Measurements from ENCODE around the gene CTNNA3. TPM values are rescaled to one million over a fixed set of nuclear protein-coding genes. Genes with fewer than 3 reads are reported as not detected.

CTNNA3 gene
- total RNA-seq, 1 donor from 2014 or later: not detected

DNA sequence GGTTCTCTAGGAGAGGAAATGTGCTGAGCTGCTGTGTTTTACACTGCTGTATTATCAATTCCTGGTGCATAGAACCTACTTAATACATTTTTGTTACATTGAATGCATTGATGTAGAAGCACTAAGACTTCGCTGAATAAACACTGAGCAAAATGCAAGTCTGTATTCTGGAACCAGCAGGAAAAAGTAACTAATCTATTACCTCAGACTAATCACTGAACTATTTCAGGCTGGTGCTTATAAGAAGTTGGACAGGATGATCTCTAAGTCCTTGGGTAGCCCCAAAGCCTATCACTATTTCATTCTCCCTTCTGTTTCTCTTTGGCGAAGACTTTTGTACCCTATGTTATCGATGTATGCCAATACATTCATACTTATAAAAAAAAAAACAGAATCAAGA is 857.3 kb downstream of the CTNNA3 start:
- TF ChIP-seq, protein P1, sequence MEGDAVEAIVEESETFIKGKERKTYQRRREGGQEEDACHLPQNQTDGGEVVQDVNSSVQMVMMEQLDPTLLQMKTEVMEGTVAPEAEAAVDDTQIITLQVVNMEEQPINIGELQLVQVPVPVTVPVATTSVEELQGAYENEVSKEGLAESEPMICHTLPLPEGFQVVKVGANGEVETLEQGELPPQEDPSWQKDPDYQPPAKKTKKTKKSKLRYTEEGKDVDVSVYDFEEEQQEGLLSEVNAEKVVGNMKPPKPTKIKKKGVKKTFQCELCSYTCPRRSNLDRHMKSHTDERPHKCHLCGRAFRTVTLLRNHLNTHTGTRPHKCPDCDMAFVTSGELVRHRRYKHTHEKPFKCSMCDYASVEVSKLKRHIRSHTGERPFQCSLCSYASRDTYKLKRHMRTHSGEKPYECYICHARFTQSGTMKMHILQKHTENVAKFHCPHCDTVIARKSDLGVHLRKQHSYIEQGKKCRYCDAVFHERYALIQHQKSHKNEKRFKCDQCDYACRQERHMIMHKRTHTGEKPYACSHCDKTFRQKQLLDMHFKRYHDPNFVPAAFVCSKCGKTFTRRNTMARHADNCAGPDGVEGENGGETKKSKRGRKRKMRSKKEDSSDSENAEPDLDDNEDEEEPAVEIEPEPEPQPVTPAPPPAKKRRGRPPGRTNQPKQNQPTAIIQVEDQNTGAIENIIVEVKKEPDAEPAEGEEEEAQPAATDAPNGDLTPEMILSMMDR (IDR thresholded peaks at IDR 0.05): no peak
- Mint-ChIP-seq H3K27me3 (no peaks in the 10 kb centered on the region), H3K4me1 (no peaks in the 10 kb centered on the region), H3K36me3 (ENCODE audit: low read depth) (no peaks in the 10 kb centered on the region), H3K9me3 (peaks cover 3% of the 10 kb centered on the region), H3K27ac (no peak overlapping the region), H3K4me3 (no peak overlapping the region)
- POLR2A ChIA-PET: no interaction called here
- intact Hi-C loops (cut with micrococcal nuclease): no loop called here
- no peak for ATAC-seq (ENCODE audit: low read depth)
- DNase-seq: no peak
- CTCF ChIA-PET: no interaction called here

DNA sequence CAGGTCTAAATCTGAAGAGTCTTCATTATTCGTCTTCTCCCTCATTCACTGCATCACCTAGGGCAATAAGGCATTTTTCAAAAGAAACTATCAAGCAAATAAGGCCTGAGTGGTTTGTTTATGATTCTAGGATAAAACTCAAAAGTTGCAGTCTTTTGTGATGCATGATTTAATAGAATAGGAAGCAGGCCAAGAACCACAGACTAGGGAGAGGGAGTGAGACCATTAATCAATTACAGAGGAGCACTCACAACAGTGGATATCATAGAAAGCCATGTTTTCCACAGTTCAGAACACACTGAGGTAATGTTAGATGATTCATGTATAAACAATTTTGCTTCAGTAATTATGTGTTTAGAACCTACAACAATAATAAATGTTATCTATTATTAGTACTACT is 858.0 kb downstream of the CTNNA3 start:
- Mint-ChIP-seq H3K9me3 (peaks cover 3% of the 10 kb centered on the region), H3K4me3 (no peak overlapping the region), H3K4me1 (no peaks in the 10 kb centered on the region), H3K36me3 (ENCODE audit: low read depth) (no peaks in the 10 kb centered on the region), H3K27ac (no peak overlapping the region), H3K27me3 (no peaks in the 10 kb centered on the region)
- ChIA-PET POLR2A (no interaction called here), CTCF (no interaction called here)
- ATAC-seq (ENCODE audit: low read depth) (no peak), DNase-seq (no peak)
- intact Hi-C loops (cut with micrococcal nuclease): no loop called here
- TF ChIP-seq, protein P1 (IDR thresholded peaks at IDR 0.05): no peak

GRCh38 chr10:66837335-66837734 is 858.7 kb downstream of the CTNNA3 start:
- ATAC-seq (ENCODE audit: low read depth): no peak
- ChIA-PET CTCF (no interaction called here), POLR2A (no interaction called here)
- no peak for DNase-seq
- Mint-ChIP-seq H3K27me3 (no peaks in the 10 kb centered on the region), H3K4me3 (no peak overlapping the region), H3K27ac (no peak overlapping the region), H3K36me3 (ENCODE audit: low read depth) (no peaks in the 10 kb centered on the region), H3K4me1 (no peaks in the 10 kb centered on the region), H3K9me3 (peaks cover 3% of the 10 kb centered on the region)
- TF ChIP-seq, protein P1 (IDR thresholded peaks at IDR 0.05): no peak
- intact Hi-C loops (cut with micrococcal nuclease): no loop called here

- intact Hi-C loops (cut with micrococcal nuclease): no loop called here
- H3K27me3 Mint-ChIP-seq: no peaks in the 10 kb centered on the region
- no peak for ATAC-seq (ENCODE audit: low read depth)
- no peaks in the 10 kb centered on the region for H3K4me1 Mint-ChIP-seq
- peaks cover 3% of the 10 kb centered on the region for H3K9me3 Mint-ChIP-seq
- CTCF ChIA-PET: no interaction called here
- no peak overlapping the region for H3K27ac Mint-ChIP-seq
- TF ChIP-seq, protein P1 (IDR thresholded peaks at IDR 0.05): no peak
- POLR2A ChIA-PET: no interaction called here
- H3K36me3 Mint-ChIP-seq (ENCODE audit: low read depth): no peaks in the 10 kb centered on the region
- no peak overlapping the region for H3K4me3 Mint-ChIP-seq
- no peak for DNase-seq
These were observed 859.2 kb downstream of the CTNNA3 start for GRCh38 chr10:66836771-66837170.

- H3K27me3 Mint-ChIP-seq: no peaks in the 10 kb centered on the region
- H3K4me3 Mint-ChIP-seq: no peak overlapping the region
- ATAC-seq (ENCODE audit: low read depth): no peak
- intact Hi-C loops (cut with micrococcal nuclease): no loop called here
- TF ChIP-seq, protein P1 (IDR thresholded peaks at IDR 0.05): no peak
- DNase-seq: no peak
- ChIA-PET POLR2A (no interaction called here), CTCF (no interaction called here)
- H3K36me3 Mint-ChIP-seq (ENCODE audit: low read depth): no peaks in the 10 kb centered on the region
- peaks cover 3% of the 10 kb centered on the region for H3K9me3 Mint-ChIP-seq
- no peaks in the 10 kb centered on the region for H3K4me1 Mint-ChIP-seq
- no peak overlapping the region for H3K27ac Mint-ChIP-seq
These were observed 859.9 kb downstream of the CTNNA3 start for GRCh38 chr10:66836057-66836456.

Data from activated B cell treated with CpG ODN at 0.5 μM for 24 hours (primary cell).